ENCODE results near the gene PITRM1. TPM values are rescaled to one million over a fixed set of nuclear protein-coding genes. Genes with fewer than 3 reads are reported as not detected.
"Not testable (repeated sequence)": the region's sequence is repeated elsewhere in the genome, so short reads cannot be mapped to it uniquely, and the experiment has no call there.

The PITRM1 gene
- total RNA-seq, 2 experiments from 2014 or later, result 34.6 to 40.3 TPM

DNA sequence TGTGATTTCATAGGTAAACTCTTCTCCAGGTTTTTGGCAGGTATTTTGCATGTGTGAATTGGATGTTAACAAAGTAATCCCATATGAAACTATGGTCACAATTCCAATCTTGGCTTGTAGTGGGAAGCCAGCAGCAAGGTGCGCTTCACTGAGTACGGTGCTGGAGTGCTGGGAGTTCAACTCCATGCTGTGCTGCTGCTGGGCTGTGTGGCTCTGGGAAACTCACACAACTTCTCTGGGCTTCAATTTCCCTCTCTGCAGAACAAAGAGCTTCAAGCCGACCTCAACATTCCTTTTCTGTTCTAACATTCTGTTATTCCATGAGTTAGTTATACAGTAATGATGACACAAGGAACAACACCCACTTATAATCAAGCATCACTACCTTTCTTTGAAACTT is 18.2 kb upstream of the PITRM1 start:
- H4K20me1 ChIP-seq (ENCODE audit: insufficient read depth, low read length), result no peaks in the 10 kb centered on the region
- no peak overlapping the region for H3K4me3 ChIP-seq (ENCODE audit: low read depth, low read length, poor library complexity, severe bottlenecking)
- no peak overlapping the region for H3K27ac ChIP-seq (ENCODE audit: low read depth, low read length, poor library complexity, severe bottlenecking)
- intact Hi-C loops (cut with micrococcal nuclease; ENCODE audit: unreplicated experiment), result loop anchor here (5.0 kb wide), 1 partner anchor 1576 kb away; no protein-coding TSS in a partner anchor
- no peaks in the 10 kb centered on the region for H3K9me2 ChIP-seq (ENCODE audit: insufficient read depth, low read length)
- ChIA-PET CTCF (ENCODE audit: unreplicated experiment) (no interaction called here), POLR2A (no interaction called here)
- no peak for DNase-seq (ENCODE audit: low spot score)
- H3K36me3 ChIP-seq (ENCODE audit: insufficient read depth, low read length), result no peaks in the 10 kb centered on the region
- TF ChIP-seq, protein P1, sequence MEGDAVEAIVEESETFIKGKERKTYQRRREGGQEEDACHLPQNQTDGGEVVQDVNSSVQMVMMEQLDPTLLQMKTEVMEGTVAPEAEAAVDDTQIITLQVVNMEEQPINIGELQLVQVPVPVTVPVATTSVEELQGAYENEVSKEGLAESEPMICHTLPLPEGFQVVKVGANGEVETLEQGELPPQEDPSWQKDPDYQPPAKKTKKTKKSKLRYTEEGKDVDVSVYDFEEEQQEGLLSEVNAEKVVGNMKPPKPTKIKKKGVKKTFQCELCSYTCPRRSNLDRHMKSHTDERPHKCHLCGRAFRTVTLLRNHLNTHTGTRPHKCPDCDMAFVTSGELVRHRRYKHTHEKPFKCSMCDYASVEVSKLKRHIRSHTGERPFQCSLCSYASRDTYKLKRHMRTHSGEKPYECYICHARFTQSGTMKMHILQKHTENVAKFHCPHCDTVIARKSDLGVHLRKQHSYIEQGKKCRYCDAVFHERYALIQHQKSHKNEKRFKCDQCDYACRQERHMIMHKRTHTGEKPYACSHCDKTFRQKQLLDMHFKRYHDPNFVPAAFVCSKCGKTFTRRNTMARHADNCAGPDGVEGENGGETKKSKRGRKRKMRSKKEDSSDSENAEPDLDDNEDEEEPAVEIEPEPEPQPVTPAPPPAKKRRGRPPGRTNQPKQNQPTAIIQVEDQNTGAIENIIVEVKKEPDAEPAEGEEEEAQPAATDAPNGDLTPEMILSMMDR (conservative IDR thresholded peaks at IDR 0.05; ENCODE audit: low read length), result no peak
- no peak for TF ChIP-seq EZH2phosphoT487 (IDR thresholded peaks at IDR 0.05; ENCODE audit: borderline replicate concordance, low read depth, low read length)
- no peaks in the 10 kb centered on the region for H3K79me2 ChIP-seq (ENCODE audit: insufficient read depth, low read depth, low read length)
- H3K9me3 ChIP-seq (ENCODE audit: low read length), result no peaks in the 10 kb centered on the region
- no peaks in the 10 kb centered on the region for H3K4me1 ChIP-seq (ENCODE audit: insufficient read depth, low read length, poor library complexity, severe bottlenecking)
- no peak overlapping the region for H2AFZ ChIP-seq (ENCODE audit: low read length)
- H3K4me2 ChIP-seq (ENCODE audit: low read length), result no peak overlapping the region
- no TSS peak for BruUV-seq (replicated peaks)

DNA sequence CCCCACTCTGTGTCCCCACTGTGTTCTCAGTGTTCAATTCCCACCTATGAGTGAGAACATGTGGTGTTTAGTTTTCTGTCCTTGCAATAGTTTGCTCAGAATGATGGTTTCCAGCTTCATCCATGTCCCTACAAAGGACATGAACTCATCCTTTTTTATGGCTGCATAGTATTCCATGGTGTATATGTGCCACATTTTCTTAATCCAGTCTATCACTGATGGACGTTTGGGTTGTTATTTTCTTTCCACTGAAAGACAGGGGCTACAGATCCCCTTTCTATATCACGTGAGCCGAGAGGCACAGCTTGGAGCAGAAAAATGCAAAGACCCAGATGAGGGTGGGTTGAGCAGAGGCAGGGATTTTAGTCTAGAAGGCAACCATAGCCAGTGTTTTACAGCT is 14.6 kb upstream of the PITRM1 start:
- DNase-seq (ENCODE audit: low spot score); H3K4me3 ChIP-seq (ENCODE audit: low read depth, low read length, poor library complexity, severe bottlenecking); H3K4me2 ChIP-seq (ENCODE audit: low read length); H4K20me1 ChIP-seq (ENCODE audit: insufficient read depth, low read length); H3K4me1 ChIP-seq (ENCODE audit: insufficient read depth, low read length, poor library complexity, severe bottlenecking); POLR2A ChIA-PET; BruUV-seq (replicated peaks); H3K36me3 ChIP-seq (ENCODE audit: insufficient read depth, low read length); H3K79me2 ChIP-seq (ENCODE audit: insufficient read depth, low read depth, low read length); CTCF ChIA-PET (ENCODE audit: unreplicated experiment); H3K9me3 ChIP-seq (ENCODE audit: low read length); H2AFZ ChIP-seq (ENCODE audit: low read length); intact Hi-C loops (cut with micrococcal nuclease; ENCODE audit: unreplicated experiment); H3K27ac ChIP-seq (ENCODE audit: low read depth, low read length, poor library complexity, severe bottlenecking); H3K9me2 ChIP-seq (ENCODE audit: insufficient read depth, low read length): not testable (repeated sequence)

DNA sequence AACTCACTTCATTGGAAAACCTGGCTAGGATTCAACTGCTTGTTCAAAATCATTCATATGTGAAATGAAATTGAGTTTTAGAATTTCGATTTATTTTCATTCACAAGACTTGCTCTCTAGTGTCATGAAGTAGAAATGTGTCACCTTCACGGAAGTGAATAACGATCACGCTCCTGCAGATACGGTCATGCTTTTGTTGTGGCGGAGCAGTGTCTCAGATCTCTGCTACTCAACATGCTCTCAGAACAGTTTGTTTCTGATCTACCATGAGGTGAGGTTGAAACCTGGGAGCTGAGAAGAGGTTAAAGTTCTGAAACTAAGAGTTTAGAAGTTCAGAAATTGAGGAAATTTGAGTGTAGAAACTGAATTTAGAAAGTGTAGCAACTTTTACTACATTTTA is 13.8 kb upstream of the PITRM1 start:
- no peak for DNase-seq (ENCODE audit: low spot score)
- ChIA-PET CTCF (ENCODE audit: unreplicated experiment) (no interaction called here), POLR2A (interaction anchor here (0.7 kb wide), 1 partner anchor 275 kb away, joined by 4 read pairs; no protein-coding TSS in a partner anchor)
- H3K4me1 ChIP-seq (ENCODE audit: insufficient read depth, low read length, poor library complexity, severe bottlenecking), result no peaks in the 10 kb centered on the region
- H3K9me3 ChIP-seq (ENCODE audit: low read length), result no peaks in the 10 kb centered on the region
- no peak overlapping the region for H3K4me2 ChIP-seq (ENCODE audit: low read length)
- no peaks in the 10 kb centered on the region for H4K20me1 ChIP-seq (ENCODE audit: insufficient read depth, low read length)
- intact Hi-C loops (cut with micrococcal nuclease; ENCODE audit: unreplicated experiment), result no loop called here
- no peak for TF ChIP-seq EZH2phosphoT487 (IDR thresholded peaks at IDR 0.05; ENCODE audit: borderline replicate concordance, low read depth, low read length)
- TF ChIP-seq, protein P1 (conservative IDR thresholded peaks at IDR 0.05; ENCODE audit: low read length), result no peak
- H3K4me3 ChIP-seq (ENCODE audit: low read depth, low read length, poor library complexity, severe bottlenecking), result no peak overlapping the region
- H3K36me3 ChIP-seq (ENCODE audit: insufficient read depth, low read length), result no peaks in the 10 kb centered on the region
- no peaks in the 10 kb centered on the region for H3K9me2 ChIP-seq (ENCODE audit: insufficient read depth, low read length)
- no peak overlapping the region for H2AFZ ChIP-seq (ENCODE audit: low read length)
- H3K79me2 ChIP-seq (ENCODE audit: insufficient read depth, low read depth, low read length), result no peaks in the 10 kb centered on the region
- no TSS peak for BruUV-seq (replicated peaks)
- H3K27ac ChIP-seq (ENCODE audit: low read depth, low read length, poor library complexity, severe bottlenecking), result no peak overlapping the region
